Neural progenitor cell (in vitro differentiated cells): ENCODE data around the gene MBNL2.

Experiments used
- CTCF ChIP-seq: fragments of 200-600 bp; sonication (generic); IDR thresholded peaks from 2 replicates; pipeline ENCODE4 v1.5.1; 2017; ENCODE audit warnings: antibody characterized with exemption, mild to moderate bottlenecking
- EZH2 ChIP-seq: fragments of 200-600 bp; sonication (generic); IDR thresholded peaks from 2 replicates; pipeline ENCODE4 v1.6.1; 2017; ENCODE audit warnings: antibody characterized with exemption, mild to moderate bottlenecking, moderate library complexity
- EZH2phosphoT487 ChIP-seq: fragments of 200-600 bp; sonication (generic); IDR thresholded peaks from 2 replicates; pipeline ENCODE4 v1.6.1; 2017; ENCODE audit warnings: antibody characterized with exemption

- TF ChIP-seq CTCF = no peak
- no peak for TF ChIP-seq EZH2
- TF ChIP-seq EZH2phosphoT487 = no peak
Measured at GRCh38 chr13:97373787-97374186, 151.7 kb downstream of the MBNL2 start.
